Epithelial cell of umbilical artery (primary cell): ENCODE data around the gene MPI. TPM values are rescaled to one million over a fixed set of nuclear protein-coding genes. Genes with fewer than 3 reads are reported as not detected.

Experiments
- total RNA-seq: library from RNA; depleted of rRNA; stranded (reverse); fragments of >200 nt; gene quantifications from 2 replicates; pipeline ENCODE4 v1.2.3, GENCODE V29; 2014

The MPI gene
- total RNA-seq = 63.3 and 128 TPM in 2 replicates

GRCh38 chr15:74889883-74890664, at the start of gene MPI:
TSS of gene MPI (plus strand) at chr15:74890042. CDS start at chr15:74890074, 32 bp downstream.

GRCh38 chr15:74842581-74843444, 47.0 kb upstream of the MPI start, which contains the start of gene ULK3:
TSS of gene ULK3 (minus strand) at chr15:74843156. CDS start at chr15:74843105, 51 bp downstream.

GRCh38 chr15:74873036-74873755, 16.6 kb upstream of the MPI start, which contains the start of gene SCAMP2:
TSS of gene SCAMP2 (minus strand) at chr15:74873365. CDS start at chr15:74873255, 110 bp downstream.

GRCh38 chr15:74906450-74907162, 16.8 kb downstream of the MPI start, which contains the start of gene FAM219B:
TSS of gene FAM219B (minus strand) at chr15:74906851. CDS start at chr15:74906800, 51 bp downstream.

GRCh38 chr15:74937590-74938371, 47.9 kb downstream of the MPI start, which contains the start of gene COX5A:
TSS of gene COX5A (minus strand) at chr15:74938073. CDS start at chr15:74938014, 59 bp downstream.

Other genes starting within 250 kb of the MPI start
- 10.6 and 10.7 TPM in 2 replicates for gene EDC3, start 194.0 kb upstream of the MPI start, total RNA-seq
- gene CYP1A1, start 164.5 kb upstream of the MPI start, total RNA-seq = 1.6 and 3.0 TPM in 2 replicates
- not detected in 2 replicates for gene CYP1A2, start 141.2 kb upstream of the MPI start, total RNA-seq
- gene CSK, start 108.0 kb upstream of the MPI start, total RNA-seq = 29.6 and 34.8 TPM in 2 replicates
- gene LMAN1L, start 77.2 kb upstream of the MPI start, total RNA-seq = not detected in 2 replicates
- not detected in 2 replicates for gene CPLX3, start 63.4 kb upstream of the MPI start, total RNA-seq
- 18.2 and 27.2 TPM in 2 replicates for gene ULK3, start 46.9 kb upstream of the MPI start, total RNA-seq
- gene SCAMP2, start 16.7 kb upstream of the MPI start, total RNA-seq = 19.2 and 24.8 TPM in 2 replicates
- 34.1 and 44.5 TPM in 2 replicates for gene FAM219B, start 16.8 kb downstream of the MPI start, total RNA-seq
- 47.1 and 71.1 TPM in 2 replicates for gene COX5A, start 48.0 kb downstream of the MPI start, total RNA-seq
- 11.0 and 14.7 TPM in 2 replicates for gene RPP25, start 66.7 kb downstream of the MPI start, total RNA-seq
- 2.6 and 9.4 TPM in 2 replicates for gene SCAMP5, start 105.5 kb downstream of the MPI start, total RNA-seq
- gene PPCDC, start 133.5 kb downstream of the MPI start, total RNA-seq = 8.8 and 18.2 TPM in 2 replicates